GM20000 (cell line): ENCODE data around the gene RTN4RL2.

Experiments
- DNase-seq: peaks from one replicate; pipeline ENCODE4 v3.0.0; 2012; ENCODE audit warnings: low spot score
- TF ChIP-seq, protein P1 (sequence below): IDR thresholded peaks from 2 replicates; pipeline ENCODE4 v1.5.1; 2012; ENCODE audit warnings: mild to moderate bottlenecking, control low read depth; ENCODE audit errors: extremely low read depth, missing control alignments

Gene RTN4RL2

DNA sequence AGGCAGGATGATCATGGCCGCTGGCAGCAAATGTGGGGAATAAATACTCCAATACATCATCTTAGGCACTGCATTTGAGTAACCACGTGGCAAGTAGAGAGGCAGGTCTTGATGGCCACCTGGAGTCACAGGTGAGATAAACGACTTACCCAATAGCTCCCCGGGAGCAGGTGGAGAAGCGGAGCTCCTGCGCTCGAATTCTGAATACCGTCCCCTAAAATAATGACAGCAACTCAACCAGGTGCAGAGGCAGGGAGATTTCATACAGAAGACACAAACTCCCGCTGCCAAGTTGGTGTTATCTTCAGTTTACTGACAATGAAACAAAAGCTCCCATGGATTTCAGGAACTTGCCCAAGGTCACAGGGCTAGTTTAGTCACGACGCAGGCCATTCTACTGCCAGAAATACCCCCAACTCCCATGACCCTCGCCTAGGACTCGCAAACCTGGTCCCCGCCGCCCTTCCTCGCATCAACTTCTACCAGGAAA lies 33.8 kb upstream of the RTN4RL2 start:
- TF ChIP-seq, protein P1, sequence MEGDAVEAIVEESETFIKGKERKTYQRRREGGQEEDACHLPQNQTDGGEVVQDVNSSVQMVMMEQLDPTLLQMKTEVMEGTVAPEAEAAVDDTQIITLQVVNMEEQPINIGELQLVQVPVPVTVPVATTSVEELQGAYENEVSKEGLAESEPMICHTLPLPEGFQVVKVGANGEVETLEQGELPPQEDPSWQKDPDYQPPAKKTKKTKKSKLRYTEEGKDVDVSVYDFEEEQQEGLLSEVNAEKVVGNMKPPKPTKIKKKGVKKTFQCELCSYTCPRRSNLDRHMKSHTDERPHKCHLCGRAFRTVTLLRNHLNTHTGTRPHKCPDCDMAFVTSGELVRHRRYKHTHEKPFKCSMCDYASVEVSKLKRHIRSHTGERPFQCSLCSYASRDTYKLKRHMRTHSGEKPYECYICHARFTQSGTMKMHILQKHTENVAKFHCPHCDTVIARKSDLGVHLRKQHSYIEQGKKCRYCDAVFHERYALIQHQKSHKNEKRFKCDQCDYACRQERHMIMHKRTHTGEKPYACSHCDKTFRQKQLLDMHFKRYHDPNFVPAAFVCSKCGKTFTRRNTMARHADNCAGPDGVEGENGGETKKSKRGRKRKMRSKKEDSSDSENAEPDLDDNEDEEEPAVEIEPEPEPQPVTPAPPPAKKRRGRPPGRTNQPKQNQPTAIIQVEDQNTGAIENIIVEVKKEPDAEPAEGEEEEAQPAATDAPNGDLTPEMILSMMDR: no peak
- no peak for DNase-seq

DNA sequence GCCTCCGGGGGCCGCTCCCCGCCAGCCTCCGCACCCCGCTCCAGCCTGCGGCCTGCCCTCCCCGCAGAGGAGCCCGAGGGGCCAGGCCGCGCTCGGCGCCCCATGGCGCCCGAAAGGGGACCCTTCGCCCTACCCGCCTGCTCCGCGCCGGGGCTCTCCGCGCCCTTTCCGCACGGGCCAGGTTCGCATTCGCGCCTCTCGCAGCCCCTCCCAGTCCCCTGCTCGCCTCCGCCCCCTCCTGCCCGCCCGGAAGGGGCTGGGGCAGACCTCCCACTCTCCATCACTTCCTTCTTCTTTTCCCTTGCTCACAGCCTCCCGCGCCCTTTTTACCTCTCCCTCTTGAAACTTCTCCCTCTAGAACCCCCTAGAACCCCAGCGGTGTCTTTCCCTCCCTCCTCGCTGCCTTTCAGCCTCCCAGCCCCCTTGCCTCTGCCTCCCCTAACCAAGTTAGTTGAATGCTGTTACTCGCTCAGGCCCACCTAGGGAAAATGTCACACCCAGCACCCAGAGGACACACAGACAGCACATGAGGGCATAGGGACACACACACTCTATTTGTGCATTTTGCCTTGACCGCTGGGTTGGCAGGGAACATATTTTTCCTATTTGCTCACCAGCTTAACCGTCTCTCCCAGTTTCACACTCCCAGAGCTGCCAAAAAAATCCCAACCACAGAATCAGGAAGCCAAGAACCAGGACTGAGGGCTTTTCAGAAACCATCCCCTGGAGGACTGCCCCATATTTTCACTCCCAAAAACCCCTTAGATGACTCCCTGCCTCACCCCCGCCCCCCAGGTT lies 33.2 kb upstream of the RTN4RL2 start, which contains the start of gene SLC43A3:
Gene SLC43A3 (minus strand): TSS at position 193 of the 798 bp plus-strand sequence. CDS start 949 bp downstream, outside the sequence.
- TF ChIP-seq, protein P1: no peak

DNA sequence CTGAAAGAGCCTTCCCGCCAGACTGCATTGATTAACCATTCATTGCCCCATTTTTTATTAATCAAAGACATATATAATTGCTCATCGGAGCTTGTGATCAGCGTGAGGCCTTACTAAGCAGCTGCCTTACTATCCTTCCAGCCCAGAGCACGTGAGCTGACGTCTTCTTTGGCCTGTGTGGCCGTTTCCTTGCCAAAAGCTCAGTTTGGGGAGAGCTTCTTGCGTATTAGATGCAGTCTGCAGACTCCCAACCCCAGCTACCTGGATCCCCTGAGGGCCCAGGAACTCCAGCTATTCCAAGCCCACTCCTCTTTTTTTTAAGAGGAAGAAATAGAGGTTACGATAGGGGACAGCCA lies 32.6 kb upstream of the RTN4RL2 start:
- DNase-seq: no peak
- TF ChIP-seq, protein P1: no peak

More for the DNA sequence above, 33.2 kb upstream of the RTN4RL2 start, which contains the start of gene SLC43A3:
- DNase-seq: peak; percentile 86

DNA sequence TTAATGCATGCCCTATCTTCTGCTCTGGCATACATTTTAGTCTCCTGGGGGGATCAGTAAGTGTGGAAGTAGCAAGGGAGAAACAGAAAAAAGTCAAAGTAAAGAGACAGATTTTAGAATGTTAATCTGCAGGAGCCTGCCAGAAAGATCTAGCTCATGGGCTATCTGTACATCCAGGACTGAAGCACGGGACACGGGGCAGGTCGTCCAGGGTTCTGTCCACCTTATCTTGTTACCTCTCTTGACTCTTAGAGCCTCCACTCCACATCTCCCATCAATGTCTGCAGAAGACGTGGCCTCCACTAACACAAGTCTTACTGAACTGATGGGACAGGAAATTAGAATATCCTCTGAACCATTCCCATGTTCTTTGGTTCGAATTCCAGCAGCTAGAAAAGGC lies 31.7 kb upstream of the RTN4RL2 start:
- TF ChIP-seq, protein P1: no peak
- no peak for DNase-seq

DNA sequence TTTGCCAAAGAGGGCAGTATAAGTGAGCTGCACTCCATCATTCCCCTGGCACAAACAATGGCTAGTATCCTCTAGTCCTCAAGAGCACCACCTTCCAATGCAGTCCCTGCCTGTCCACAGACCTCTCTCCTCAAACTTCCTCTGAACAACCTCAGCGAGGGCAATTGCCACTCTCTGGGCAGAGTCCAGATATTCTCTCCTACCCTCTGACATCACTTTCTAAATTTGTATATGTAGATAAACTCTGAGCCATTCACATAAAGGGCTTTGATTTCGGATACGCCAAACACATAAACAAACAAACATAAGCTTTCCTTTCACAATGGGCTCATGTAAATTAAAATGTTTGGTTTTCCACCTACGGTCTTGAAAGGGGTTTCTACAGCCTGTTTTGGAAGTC lies 30.4 kb upstream of the RTN4RL2 start:
- TF ChIP-seq, protein P1: no peak
- DNase-seq: no peak

DNA sequence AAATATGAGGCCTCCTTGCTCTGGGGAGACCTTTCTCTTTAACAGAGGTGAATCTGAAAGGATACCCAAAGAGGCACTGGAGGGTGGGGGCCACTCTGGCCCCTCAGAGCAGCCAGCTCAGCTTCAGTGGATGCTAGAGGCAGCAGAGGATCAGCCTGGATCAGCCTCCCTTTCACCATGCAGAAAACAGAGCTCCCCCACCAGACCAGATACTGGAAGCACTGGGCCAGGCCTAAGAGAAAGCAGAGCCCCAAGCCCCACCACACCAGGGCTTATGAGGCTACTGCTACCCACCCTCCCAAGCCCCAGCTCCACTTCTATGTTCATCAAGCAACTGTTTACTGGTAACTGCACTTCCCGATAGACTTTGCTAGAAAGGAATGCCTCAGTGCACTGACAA lies 29.4 kb upstream of the RTN4RL2 start:
- TF ChIP-seq, protein P1: no peak
- no peak for DNase-seq

DNA sequence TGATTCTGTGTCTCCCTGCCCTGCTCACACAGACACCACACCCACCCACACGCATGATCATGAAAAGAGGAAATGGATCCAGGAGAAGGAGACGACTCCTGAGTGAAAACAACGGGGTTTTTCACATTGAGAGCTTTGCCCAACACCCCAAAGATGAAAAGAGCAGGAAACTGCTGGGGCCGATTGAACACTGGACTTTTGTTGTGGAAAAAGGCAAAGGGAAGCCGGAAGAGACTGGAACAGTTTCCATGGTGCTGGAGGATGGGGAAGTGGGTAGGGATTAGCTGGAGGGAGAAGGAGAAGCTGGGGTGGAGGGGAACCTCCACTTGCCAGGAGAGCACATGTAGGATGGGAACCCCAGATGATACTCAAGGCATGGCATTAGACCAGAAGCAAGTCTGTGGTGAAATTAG lies 28.2 kb upstream of the RTN4RL2 start:
- TF ChIP-seq, protein P1: no peak
- DNase-seq: no peak
